Lung (tissue), 12 donors: ENCODE data around the gene LENG8. TPM values are rescaled to one million over a fixed set of nuclear protein-coding genes. Genes with fewer than 3 reads are reported as not detected.
A peak's percentile ranks its signal among the peaks of the same experiment; 100 is the strongest.

Source experiments
- ATAC-seq: fragments of 200-7000 bp; cut with Tn5 transposase; one replicate; pipeline ENCODE4 v1.9.1; 2020; ENCODE audit warnings: moderate number of reproducible peaks; ENCODE audit not compliant: insufficient read depth, low FRiP score
- DNase-seq, 3 donors: peaks; one replicate each; pipeline ENCODE4 v3.0.0-alpha.2; 2013 to 2017
- H3K27ac ChIP-seq, 2 donors: one replicate each; pipeline ENCODE4 v1.5.1; 2013; ENCODE audit warnings: mild to moderate bottlenecking in 2 of 2, moderate library complexity in 2 of 2, control low read depth in 1 of 2, inconsistent platforms in 1 of 2, low read depth in 1 of 2, low read length in 1 of 2
- H3K27me3 ChIP-seq, 3 donors: one replicate each; pipeline ENCODE4 v1.5.1; 2013; ENCODE audit warnings: low read length in 2 of 3; ENCODE audit not compliant: control insufficient read depth in 3 of 3, insufficient read depth in 3 of 3
- H3K36me3 ChIP-seq, 4 donors: one replicate each; pipeline ENCODE4 v1.5.1; 2013; ENCODE audit warnings: low read length in 4 of 4, mild to moderate bottlenecking in 1 of 4, moderate library complexity in 1 of 4; ENCODE audit not compliant: control insufficient read depth in 4 of 4, insufficient read depth in 4 of 4
- H3K4me1 ChIP-seq, 5 donors: one replicate each; pipeline ENCODE4 v1.5.1; 2013; ENCODE audit warnings: low read length in 5 of 5, mild to moderate bottlenecking in 2 of 5, moderate library complexity in 1 of 5; ENCODE audit not compliant: control insufficient read depth in 5 of 5, insufficient read depth in 5 of 5
- H3K4me3 ChIP-seq: one replicate; pipeline ENCODE4 v1.5.1; 2013; ENCODE audit warnings: mild to moderate bottlenecking, control low read depth, moderate library complexity
- H3K9ac ChIP-seq, 2 donors: one replicate each; pipeline ENCODE4 v1.5.1; 2013; ENCODE audit warnings: low read length in 2 of 2, control low read depth in 1 of 2; ENCODE audit not compliant: insufficient read depth in 1 of 2
- H3K9me3 ChIP-seq, 4 donors: one replicate each; pipeline ENCODE4 v1.5.1; 2013; ENCODE audit warnings: low read length in 3 of 4, mild to moderate bottlenecking in 1 of 4, moderate library complexity in 1 of 4; ENCODE audit not compliant: control insufficient read depth in 4 of 4, insufficient read depth in 3 of 4
- WGBS, 2 donors: extraction: QIAGEN DNeasy Blood & Tissue Kit; methylation state at CpG; one replicate each; pipeline ENCODE4 v1.1.7; 2013; 5-methylcytosine and 5-hydroxymethylcytosine counted together
- polyA plus RNA-seq, 2 donors: library from polyadenylated mRNA; stranded (reverse); fragments of 200-250 nt; gene quantifications; one replicate each; pipeline ENCODE4 v1.2.1, GENCODE V29; 2013
- total RNA-seq, 2 donors: library from RNA; depleted of rRNA in 1 of 2; stranded (reverse); fragments of >200 nt in 1 of 2; gene quantifications; one replicate each; pipeline ENCODE4 v1.2.1, GENCODE V29; 2014 to 2021
- TF ChIP-seq, protein P1 (sequence below): IDR thresholded peaks from 2 replicates; pipeline ENCODE4 v1.5.1; 2012; ENCODE audit warnings: mild to moderate bottlenecking; ENCODE audit errors: control extremely low read depth, extremely low read depth
- donor health status: control.
- donor health status: control.
- donor health status: Bipolar disorder and iron deficiency.
- donor health status: healthy.
- donor health status: DM: yes; HTN: yes; CAD: no.

LENG8 gene
- total and polyA plus RNA-seq, 4 donors: 75.1 to 199 (median 113) TPM

DNA sequence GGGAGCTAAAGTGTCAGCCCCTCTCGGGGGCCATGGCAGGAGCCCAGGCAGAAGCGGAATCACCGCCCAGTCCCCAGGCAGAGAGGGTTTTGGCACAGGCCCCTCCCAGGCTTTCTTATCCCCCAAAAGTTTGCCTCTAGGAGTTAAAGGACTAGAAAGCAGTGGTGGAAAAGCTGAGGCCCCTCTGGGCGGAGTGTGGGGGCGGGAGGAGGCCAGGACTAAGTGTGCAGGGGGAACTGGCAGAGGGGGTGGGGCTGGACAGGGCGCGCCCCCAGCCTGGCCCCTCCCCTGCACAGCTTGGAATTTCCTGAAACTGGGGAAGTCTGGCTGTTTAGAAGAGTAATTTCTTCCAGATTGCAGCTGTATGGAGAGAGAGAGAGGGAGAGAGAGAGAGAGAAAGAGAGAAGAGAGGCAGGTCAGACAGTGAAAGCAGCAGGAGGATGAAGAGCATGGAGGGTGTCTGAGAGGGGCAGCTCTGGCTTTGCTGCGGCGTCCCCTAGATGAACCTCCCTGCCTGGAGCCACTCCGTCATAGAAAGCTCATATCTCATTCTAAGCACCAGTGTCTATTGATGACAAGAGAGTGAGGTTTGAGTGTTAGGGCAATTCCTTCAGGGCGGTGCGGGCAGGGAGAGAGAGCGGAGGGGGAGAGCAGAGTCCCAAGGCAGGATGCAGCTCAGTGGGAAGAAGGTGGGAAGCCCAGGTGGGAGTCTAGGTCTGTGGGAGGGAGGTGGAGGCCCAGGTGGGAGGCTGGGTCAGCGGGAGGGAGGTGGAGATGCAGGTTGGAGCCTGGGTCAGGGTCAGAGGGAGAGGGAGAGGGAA, 24.3 kb downstream of the LENG8 start, which contains the start of gene CDC42EP5:
CDC42EP5 (minus strand) TSS at position 226 of the 821 bp plus-strand sequence. CDS start 7,749 bp downstream, outside the sequence.
- peak; percentile 78 for ATAC-seq
- 9 to 10% methylated on average over 14 of the region's 14 CpGs for WGBS, 2 donors
- H3K27ac ChIP-seq: peak within 1 kb of the TSS; percentile 59 to 76

DNA sequence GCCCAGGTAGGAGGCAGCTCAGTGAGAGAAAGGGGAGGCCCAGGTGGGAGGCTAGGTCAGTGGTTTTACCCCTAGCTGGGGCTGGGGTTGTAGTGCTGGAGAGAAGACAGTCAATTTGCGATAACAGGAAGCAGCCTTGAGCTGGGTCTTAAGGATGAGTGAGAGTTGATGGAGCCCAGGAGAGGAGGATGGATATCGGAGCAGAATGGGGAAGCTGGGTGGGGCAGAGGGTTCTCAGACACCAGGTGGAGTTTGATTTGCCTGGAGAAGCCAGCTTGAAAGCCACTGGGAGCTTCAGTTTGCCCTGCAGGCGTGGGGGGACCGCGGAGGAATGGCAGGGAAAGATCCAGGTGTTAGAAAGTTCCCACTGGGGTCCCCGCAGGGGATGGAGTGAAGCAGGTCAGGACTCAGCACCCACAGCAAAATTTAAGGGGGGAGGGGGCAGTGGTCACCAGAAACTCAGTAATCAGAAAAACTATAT, 24.9 kb downstream of the LENG8 start:
- Histone ChIP-seq H3K27ac (peak overlapping the region in 1 of 2 donors; percentile 76), H3K36me3 (peaks cover 0 to 6% (median 0%) of the 10 kb centered on the region in 4 donors), H3K9me3 (no peaks in the 10 kb centered on the region), H3K9ac (peak overlapping the region in 1 of 2 donors; percentile 73), H3K27me3 (no peaks in the 10 kb centered on the region), H3K4me1 (peaks cover 0 to 37% (median 20%) of the 10 kb centered on the region in 5 donors), H3K4me3 (no peak overlapping the region)
- DNase-seq: peak in 1 of 3 donors; percentile 55
- WGBS, 2 donors: 68 to 82% methylated on average over 6 of the region's 6 CpGs
- no peak for ATAC-seq
- TF ChIP-seq, protein P1, sequence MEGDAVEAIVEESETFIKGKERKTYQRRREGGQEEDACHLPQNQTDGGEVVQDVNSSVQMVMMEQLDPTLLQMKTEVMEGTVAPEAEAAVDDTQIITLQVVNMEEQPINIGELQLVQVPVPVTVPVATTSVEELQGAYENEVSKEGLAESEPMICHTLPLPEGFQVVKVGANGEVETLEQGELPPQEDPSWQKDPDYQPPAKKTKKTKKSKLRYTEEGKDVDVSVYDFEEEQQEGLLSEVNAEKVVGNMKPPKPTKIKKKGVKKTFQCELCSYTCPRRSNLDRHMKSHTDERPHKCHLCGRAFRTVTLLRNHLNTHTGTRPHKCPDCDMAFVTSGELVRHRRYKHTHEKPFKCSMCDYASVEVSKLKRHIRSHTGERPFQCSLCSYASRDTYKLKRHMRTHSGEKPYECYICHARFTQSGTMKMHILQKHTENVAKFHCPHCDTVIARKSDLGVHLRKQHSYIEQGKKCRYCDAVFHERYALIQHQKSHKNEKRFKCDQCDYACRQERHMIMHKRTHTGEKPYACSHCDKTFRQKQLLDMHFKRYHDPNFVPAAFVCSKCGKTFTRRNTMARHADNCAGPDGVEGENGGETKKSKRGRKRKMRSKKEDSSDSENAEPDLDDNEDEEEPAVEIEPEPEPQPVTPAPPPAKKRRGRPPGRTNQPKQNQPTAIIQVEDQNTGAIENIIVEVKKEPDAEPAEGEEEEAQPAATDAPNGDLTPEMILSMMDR: no peak

More for the DNA sequence above, 24.3 kb downstream of the LENG8 start, which contains the start of gene CDC42EP5:
- H3K9ac ChIP-seq: peak within 1 kb of the TSS; percentile 5 to 73
- no peaks in the 10 kb centered on the region for H3K27me3 ChIP-seq
- peaks cover 0 to 6% (median 0%) of the 10 kb centered on the region in 4 donors for H3K36me3 ChIP-seq
- DNase-seq: peak; percentile 96 to 97 (median 97)
- H3K4me3 ChIP-seq: no peak within 1 kb of the TSS
- no peaks in the 10 kb centered on the region for H3K9me3 ChIP-seq
- H3K4me1 ChIP-seq: peaks cover 0 to 35% (median 20%) of the 10 kb centered on the region in 5 donors
- TF ChIP-seq, protein P1: no peak

DNA sequence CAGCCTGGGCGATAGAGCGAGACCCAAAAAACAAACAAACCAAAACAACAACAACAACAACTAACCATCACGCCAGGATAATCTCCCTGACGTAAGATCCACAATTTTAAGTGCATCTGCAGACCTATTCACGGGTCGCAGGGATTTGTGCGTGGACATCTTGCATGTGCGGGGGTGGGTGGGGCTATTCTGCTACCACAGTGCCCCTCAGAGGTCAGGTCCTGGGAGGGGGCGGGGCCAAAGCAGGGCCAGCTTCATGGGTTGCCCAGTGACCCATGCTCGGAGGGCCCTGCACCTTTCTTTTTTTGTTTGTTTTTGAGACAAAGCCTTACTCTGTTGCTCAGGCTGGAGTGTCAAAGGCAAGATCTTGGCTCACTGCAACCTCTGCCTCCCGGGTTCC, 26.7 kb downstream of the LENG8 start:
- Histone ChIP-seq H3K27ac (no peak overlapping the region), H3K4me3 (no peak overlapping the region), H3K36me3 (peaks cover 0 to under 1% (median 0%) of the 10 kb centered on the region in 4 donors), H3K27me3 (peaks cover 0 to 2% (median 0%) of the 10 kb centered on the region in 3 donors), H3K4me1 (peaks cover 0 to 19% (median 10%) of the 10 kb centered on the region in 5 donors), H3K9me3 (no peaks in the 10 kb centered on the region), H3K9ac (no peak overlapping the region)
- ATAC-seq (no peak), DNase-seq (no peak)
- TF ChIP-seq, protein P1: no peak
- 85 to 94% methylated on average over 11 of the region's 11 CpGs for WGBS, 2 donors
